ENCODE data around the gene C16orf87. TPM values are rescaled to one million over a fixed set of nuclear protein-coding genes. Genes with fewer than 3 reads are reported as not detected.

Gene C16orf87, protein sequence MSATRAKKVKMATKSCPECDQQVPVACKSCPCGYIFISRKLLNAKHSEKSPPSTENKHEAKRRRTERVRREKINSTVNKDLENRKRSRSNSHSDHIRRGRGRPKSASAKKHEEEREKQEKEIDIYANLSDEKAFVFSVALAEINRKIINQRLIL
- total RNA-seq (2021) (27.1 and 30.5 TPM in 2 replicates), Bru-seq, nascent RNA (percentile 92 among the genes with signal in this experiment), BruChase-seq, experiment 1, labeled RNA remaining after a 2-hour chase (percentile 90 among the genes with signal in this experiment), BruChase-seq, experiment 2, labeled RNA remaining after a 6-hour chase (percentile 84 among the genes with signal in this experiment)
- long read RNA-seq, full-length matches to known transcripts, result 51 of 56 reads
- long read RNA-seq, partial matches to known transcripts, result 0 of 56 reads
- long read RNA-seq, other reads (novel, unspliced or antisense), result 5 of 56 reads

DNA sequence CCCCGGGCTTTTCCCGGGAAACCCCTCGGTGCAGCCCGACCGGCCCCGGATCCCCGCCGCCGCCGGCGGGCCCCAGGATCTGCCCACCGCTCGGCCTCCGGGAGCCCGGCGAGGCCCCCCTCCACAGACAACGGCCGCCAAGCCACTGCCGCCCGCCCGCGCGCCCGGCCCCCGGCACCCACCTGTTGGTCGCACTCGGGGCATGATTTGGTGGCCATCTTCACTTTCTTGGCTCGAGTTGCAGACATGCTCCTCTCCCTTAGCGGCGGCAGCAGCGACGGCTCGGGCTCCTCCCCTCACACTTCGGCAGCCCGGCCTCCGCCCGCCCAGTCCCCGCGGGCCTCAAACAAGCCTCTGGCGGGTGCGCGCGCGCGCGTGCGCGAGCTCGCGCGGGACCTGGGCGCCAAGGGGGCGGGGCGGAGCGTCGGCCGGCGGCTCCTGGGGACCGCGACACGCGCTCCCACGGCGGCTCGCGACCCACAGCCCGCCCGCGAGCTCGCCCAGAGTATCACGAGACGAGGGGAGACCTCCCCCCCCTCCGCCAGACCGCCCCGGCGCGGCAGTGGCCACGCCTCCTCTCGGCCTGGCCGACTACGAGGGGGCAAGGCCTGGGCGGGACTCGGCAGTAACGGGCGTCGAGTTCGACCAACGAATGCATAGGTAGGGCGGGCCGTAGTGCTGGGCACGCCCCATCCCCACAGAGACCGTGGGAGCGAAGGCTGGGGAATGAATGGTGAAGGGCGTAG lies at the start of gene C16orf87:
C16orf87 (minus strand) TSS at position 279 of the 746 bp plus-strand sequence; CDS start at position 248, 31 bp downstream.
- Histone ChIP-seq H3K4me3 (ENCODE audit: low read depth, low read length, poor library complexity, severe bottlenecking) (peak within 1 kb of the TSS; percentile 97), H3K9me3 (ENCODE audit: low read depth, low read length, poor library complexity, severe bottlenecking) (peaks cover 4% of the 10 kb centered on the region), H3K36me3 (ENCODE audit: insufficient read depth, low read length, poor library complexity, severe bottlenecking) (no peaks in the 10 kb centered on the region), H3K27me3 (replicated peaks; ENCODE audit: insufficient read depth, low read depth, low read length, poor library complexity) (no peaks in the 10 kb centered on the region), H3K4me1 (ENCODE audit: insufficient read depth, low read length, poor library complexity, severe bottlenecking) (peaks cover 25% of the 10 kb centered on the region), H3K27ac (ENCODE audit: low read depth, low read length, poor library complexity, severe bottlenecking) (peak within 1 kb of the TSS; percentile 92)
- POLR2A ChIA-PET (ENCODE audit: low non-redundant PET), result no interaction called here
- BruUV-seq (replicated peaks), result no TSS peak
- intact Hi-C loops (cut with micrococcal nuclease; ENCODE audit: unreplicated experiment), result no loop called here
- TF ChIP-seq EZH2 (IDR thresholded peaks at IDR 0.05; ENCODE audit: borderline replicate concordance, low read depth, low read length, poor library complexity, severe bottlenecking), result no peak
- TF ChIP-seq, protein P1, sequence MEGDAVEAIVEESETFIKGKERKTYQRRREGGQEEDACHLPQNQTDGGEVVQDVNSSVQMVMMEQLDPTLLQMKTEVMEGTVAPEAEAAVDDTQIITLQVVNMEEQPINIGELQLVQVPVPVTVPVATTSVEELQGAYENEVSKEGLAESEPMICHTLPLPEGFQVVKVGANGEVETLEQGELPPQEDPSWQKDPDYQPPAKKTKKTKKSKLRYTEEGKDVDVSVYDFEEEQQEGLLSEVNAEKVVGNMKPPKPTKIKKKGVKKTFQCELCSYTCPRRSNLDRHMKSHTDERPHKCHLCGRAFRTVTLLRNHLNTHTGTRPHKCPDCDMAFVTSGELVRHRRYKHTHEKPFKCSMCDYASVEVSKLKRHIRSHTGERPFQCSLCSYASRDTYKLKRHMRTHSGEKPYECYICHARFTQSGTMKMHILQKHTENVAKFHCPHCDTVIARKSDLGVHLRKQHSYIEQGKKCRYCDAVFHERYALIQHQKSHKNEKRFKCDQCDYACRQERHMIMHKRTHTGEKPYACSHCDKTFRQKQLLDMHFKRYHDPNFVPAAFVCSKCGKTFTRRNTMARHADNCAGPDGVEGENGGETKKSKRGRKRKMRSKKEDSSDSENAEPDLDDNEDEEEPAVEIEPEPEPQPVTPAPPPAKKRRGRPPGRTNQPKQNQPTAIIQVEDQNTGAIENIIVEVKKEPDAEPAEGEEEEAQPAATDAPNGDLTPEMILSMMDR (conservative IDR thresholded peaks at IDR 0.05; ENCODE audit: low read depth, low read length), result no peak
- CTCF ChIA-PET, result interaction anchor here (0.7 kb wide), 1 partner anchor 18 kb away, joined by 3 read pairs; no protein-coding TSS in a partner anchor
- DNase-seq (ENCODE audit: low spot score), result peak; percentile 96

DNA sequence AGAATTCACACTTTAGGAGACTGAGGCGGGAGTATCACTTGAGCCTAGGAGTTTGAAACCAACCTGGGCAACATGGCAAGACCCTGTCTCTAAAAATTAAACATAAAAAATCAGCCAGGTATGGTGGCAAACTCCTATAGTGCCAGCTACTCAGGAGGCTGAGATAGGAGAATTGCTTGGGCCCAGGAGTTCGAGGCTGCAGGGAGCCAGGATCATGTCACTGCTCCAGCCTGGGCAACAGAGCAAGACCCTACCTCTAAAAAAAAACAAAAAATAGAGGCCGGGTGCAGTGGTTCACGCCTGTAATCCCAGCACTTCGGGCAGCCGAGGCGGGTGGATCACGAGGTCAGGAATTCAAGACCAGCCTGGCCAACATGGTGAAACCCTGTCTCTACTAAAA lies 44.3 kb upstream of the C16orf87 start:
- H3K9me3 ChIP-seq (ENCODE audit: low read depth, low read length, poor library complexity, severe bottlenecking), result no peaks in the 10 kb centered on the region
- DNase-seq (ENCODE audit: low spot score), result no peak
- no peaks in the 10 kb centered on the region for H3K36me3 ChIP-seq (ENCODE audit: insufficient read depth, low read length, poor library complexity, severe bottlenecking)
- intact Hi-C loops (cut with micrococcal nuclease; ENCODE audit: unreplicated experiment), result no loop called here
- H3K4me1 ChIP-seq (ENCODE audit: insufficient read depth, low read length, poor library complexity, severe bottlenecking), result peaks cover 9% of the 10 kb centered on the region
- TF ChIP-seq, protein P1 (conservative IDR thresholded peaks at IDR 0.05; ENCODE audit: low read depth, low read length), result no peak
- no peak for TF ChIP-seq EZH2 (IDR thresholded peaks at IDR 0.05; ENCODE audit: borderline replicate concordance, low read depth, low read length, poor library complexity, severe bottlenecking)
- no TSS peak for BruUV-seq (replicated peaks)
- CTCF ChIA-PET, result interaction anchor here (0.6 kb wide), 2 partner anchors 16 to 83 kb away, joined by 3 to 5 read pairs; no protein-coding TSS in a partner anchor
- POLR2A ChIA-PET (ENCODE audit: low non-redundant PET), result no interaction called here
- no peak overlapping the region for H3K27ac ChIP-seq (ENCODE audit: low read depth, low read length, poor library complexity, severe bottlenecking)
- H3K4me3 ChIP-seq (ENCODE audit: low read depth, low read length, poor library complexity, severe bottlenecking), result no peak overlapping the region
- H3K27me3 ChIP-seq (replicated peaks; ENCODE audit: insufficient read depth, low read depth, low read length, poor library complexity), result no peaks in the 10 kb centered on the region

DNA sequence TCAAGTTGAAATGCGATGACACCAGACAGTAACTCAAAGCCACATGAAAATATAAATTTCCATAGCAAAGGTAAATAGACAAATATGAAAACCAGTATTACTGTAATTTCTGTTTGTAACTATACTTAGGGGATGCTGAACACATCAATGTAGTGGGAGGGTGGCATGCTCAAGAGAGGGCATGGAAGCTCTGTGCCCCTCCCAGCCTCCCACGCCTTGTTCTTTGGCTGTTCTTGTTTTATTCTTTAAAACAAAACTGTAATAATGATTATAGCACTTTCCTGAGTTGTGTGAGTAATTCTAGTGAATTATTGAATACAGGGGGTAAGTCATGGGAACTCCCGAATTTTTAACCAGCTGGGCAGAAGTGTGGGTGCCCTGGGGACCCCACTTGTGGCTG lies 42.2 kb upstream of the C16orf87 start:
- Histone ChIP-seq H3K27ac (ENCODE audit: low read depth, low read length, poor library complexity, severe bottlenecking) (no peak overlapping the region), H3K27me3 (replicated peaks; ENCODE audit: insufficient read depth, low read depth, low read length, poor library complexity) (no peaks in the 10 kb centered on the region), H3K4me3 (ENCODE audit: low read depth, low read length, poor library complexity, severe bottlenecking) (no peak overlapping the region), H3K4me1 (ENCODE audit: insufficient read depth, low read length, poor library complexity, severe bottlenecking) (peaks cover 9% of the 10 kb centered on the region), H3K36me3 (ENCODE audit: insufficient read depth, low read length, poor library complexity, severe bottlenecking) (no peaks in the 10 kb centered on the region), H3K9me3 (ENCODE audit: low read depth, low read length, poor library complexity, severe bottlenecking) (no peaks in the 10 kb centered on the region)
- intact Hi-C loops (cut with micrococcal nuclease; ENCODE audit: unreplicated experiment), result no loop called here
- POLR2A ChIA-PET (ENCODE audit: low non-redundant PET), result no interaction called here
- DNase-seq (ENCODE audit: low spot score), result no peak
- no TSS peak for BruUV-seq (replicated peaks)
- CTCF ChIA-PET, result interaction anchor here (0.5 kb wide), 1 partner anchor 35 kb away, joined by 7 read pairs; no protein-coding TSS in a partner anchor
- TF ChIP-seq EZH2 (IDR thresholded peaks at IDR 0.05; ENCODE audit: borderline replicate concordance, low read depth, low read length, poor library complexity, severe bottlenecking), result no peak
- TF ChIP-seq, protein P1 (conservative IDR thresholded peaks at IDR 0.05; ENCODE audit: low read depth, low read length), result no peak

Measured in A673 (cell line).